Measurements from ENCODE around the gene PIK3CD.
"Not testable (repeated sequence)": the region's sequence is repeated elsewhere in the genome, so short reads cannot be mapped to it uniquely, and the experiment has no call there.

Gene PIK3CD

GRCh38 chr1:9746651-9747050 lies 95.1 kb downstream of the PIK3CD start:
- Mint-ChIP-seq H3K4me3 (no peak overlapping the region), H3K27ac (no peak overlapping the region), H3K36me3 (ENCODE audit: low read depth) (peaks cover 95% of the 10 kb centered on the region), H3K4me1 (ENCODE audit: low read depth) (no peaks in the 10 kb centered on the region), H3K27me3 (no peaks in the 10 kb centered on the region), H3K9me3 (no peaks in the 10 kb centered on the region)
- intact Hi-C loops (cut with micrococcal nuclease) = no loop called here

GRCh38 chr1:9748391-9748790 lies 96.9 kb downstream of the PIK3CD start:
- H3K4me1 Mint-ChIP-seq (ENCODE audit: low read depth); H3K4me3 Mint-ChIP-seq; H3K27ac Mint-ChIP-seq; H3K9me3 Mint-ChIP-seq; H3K27me3 Mint-ChIP-seq; intact Hi-C loops (cut with micrococcal nuclease): not testable (repeated sequence)
- peaks cover 95% of the 10 kb centered on the region for H3K36me3 Mint-ChIP-seq (ENCODE audit: low read depth)

GRCh38 chr1:9749361-9749760 lies 97.8 kb downstream of the PIK3CD start:
- Mint-ChIP-seq H3K36me3 (ENCODE audit: low read depth) (peaks cover 95% of the 10 kb centered on the region), H3K27me3 (no peaks in the 10 kb centered on the region), H3K4me1 (ENCODE audit: low read depth) (no peaks in the 10 kb centered on the region), H3K9me3 (no peaks in the 10 kb centered on the region), H3K27ac (no peak overlapping the region), H3K4me3 (no peak overlapping the region)
- intact Hi-C loops (cut with micrococcal nuclease) = no loop called here

- no peak overlapping the region for H3K27ac Mint-ChIP-seq
- H3K4me1 Mint-ChIP-seq (ENCODE audit: low read depth) = no peaks in the 10 kb centered on the region
- intact Hi-C loops (cut with micrococcal nuclease) = no loop called here
- H3K4me3 Mint-ChIP-seq = no peak overlapping the region
- peaks cover 84% of the 10 kb centered on the region for H3K36me3 Mint-ChIP-seq (ENCODE audit: low read depth)
- no peaks in the 10 kb centered on the region for H3K27me3 Mint-ChIP-seq
- no peaks in the 10 kb centered on the region for H3K9me3 Mint-ChIP-seq
Observed at GRCh38 chr1:9751971-9752370, 100.4 kb downstream of the PIK3CD start.

- H3K4me1 Mint-ChIP-seq (ENCODE audit: low read depth) = no peaks in the 10 kb centered on the region
- H3K9me3 Mint-ChIP-seq = no peaks in the 10 kb centered on the region
- no peak overlapping the region for H3K27ac Mint-ChIP-seq
- H3K4me3 Mint-ChIP-seq = no peak overlapping the region
- intact Hi-C loops (cut with micrococcal nuclease) = no loop called here
- no peaks in the 10 kb centered on the region for H3K27me3 Mint-ChIP-seq
- peaks cover 75% of the 10 kb centered on the region for H3K36me3 Mint-ChIP-seq (ENCODE audit: low read depth)
Observed at GRCh38 chr1:9753121-9753531, 101.6 kb downstream of the PIK3CD start.

- Mint-ChIP-seq H3K9me3 (no peaks in the 10 kb centered on the region), H3K27me3 (no peaks in the 10 kb centered on the region), H3K36me3 (ENCODE audit: low read depth) (peaks cover 52% of the 10 kb centered on the region), H3K4me1 (ENCODE audit: low read depth) (peaks cover 16% of the 10 kb centered on the region), H3K27ac (no peak overlapping the region), H3K4me3 (no peak overlapping the region)
- intact Hi-C loops (cut with micrococcal nuclease) = no loop called here
Observed at GRCh38 chr1:9755441-9755995, 104.0 kb downstream of the PIK3CD start.

- Mint-ChIP-seq H3K4me3 (no peak overlapping the region), H3K27ac (no peak overlapping the region), H3K4me1 (ENCODE audit: low read depth) (peaks cover 37% of the 10 kb centered on the region), H3K9me3 (no peaks in the 10 kb centered on the region), H3K36me3 (ENCODE audit: low read depth) (peaks cover 43% of the 10 kb centered on the region), H3K27me3 (no peaks in the 10 kb centered on the region)
- intact Hi-C loops (cut with micrococcal nuclease) = no loop called here
Observed at GRCh38 chr1:9758559-9759121, 107.1 kb downstream of the PIK3CD start.

GRCh38 chr1:9759939-9760338 lies 108.4 kb downstream of the PIK3CD start:
- no peak overlapping the region for H3K27ac Mint-ChIP-seq
- H3K4me1 Mint-ChIP-seq (ENCODE audit: low read depth) = peaks cover 46% of the 10 kb centered on the region
- H3K9me3 Mint-ChIP-seq = no peaks in the 10 kb centered on the region
- peaks cover 35% of the 10 kb centered on the region for H3K36me3 Mint-ChIP-seq (ENCODE audit: low read depth)
- no peaks in the 10 kb centered on the region for H3K27me3 Mint-ChIP-seq
- intact Hi-C loops (cut with micrococcal nuclease) = no loop called here
- no peak overlapping the region for H3K4me3 Mint-ChIP-seq

- Mint-ChIP-seq H3K9me3 (no peaks in the 10 kb centered on the region), H3K4me1 (ENCODE audit: low read depth) (peaks cover 47% of the 10 kb centered on the region), H3K36me3 (ENCODE audit: low read depth) (peaks cover 27% of the 10 kb centered on the region), H3K27me3 (no peaks in the 10 kb centered on the region), H3K27ac (no peak overlapping the region), H3K4me3 (no peak overlapping the region)
- intact Hi-C loops (cut with micrococcal nuclease) = no loop called here
Observed at GRCh38 chr1:9760824-9761223, 109.3 kb downstream of the PIK3CD start.

GRCh38 chr1:9761855-9762254 lies 110.3 kb downstream of the PIK3CD start:
- Mint-ChIP-seq H3K4me1 (ENCODE audit: low read depth) (peaks cover 47% of the 10 kb centered on the region), H3K9me3 (no peaks in the 10 kb centered on the region), H3K36me3 (ENCODE audit: low read depth) (peaks cover 27% of the 10 kb centered on the region), H3K27ac (no peak overlapping the region), H3K4me3 (no peak overlapping the region), H3K27me3 (no peaks in the 10 kb centered on the region)
- intact Hi-C loops (cut with micrococcal nuclease) = no loop called here

GRCh38 chr1:9762446-9762845 lies 110.9 kb downstream of the PIK3CD start:
- intact Hi-C loops (cut with micrococcal nuclease); H3K4me3 Mint-ChIP-seq; H3K27ac Mint-ChIP-seq; H3K27me3 Mint-ChIP-seq; H3K9me3 Mint-ChIP-seq: not testable (repeated sequence)
- Mint-ChIP-seq H3K36me3 (ENCODE audit: low read depth) (peaks cover 27% of the 10 kb centered on the region), H3K4me1 (ENCODE audit: low read depth) (peaks cover 47% of the 10 kb centered on the region)

GRCh38 chr1:9763914-9764313 lies 112.4 kb downstream of the PIK3CD start:
- peaks cover 44% of the 10 kb centered on the region for H3K4me1 Mint-ChIP-seq (ENCODE audit: low read depth)
- intact Hi-C loops (cut with micrococcal nuclease) = no loop called here

GRCh38 chr1:9764550-9764949 lies 113.0 kb downstream of the PIK3CD start:
- intact Hi-C loops (cut with micrococcal nuclease) = no loop called here

More at GRCh38 chr1:9763914-9764313, 112.4 kb downstream of the PIK3CD start:
- H3K4me3 Mint-ChIP-seq = no peak overlapping the region
- no peaks in the 10 kb centered on the region for H3K27me3 Mint-ChIP-seq
- H3K9me3 Mint-ChIP-seq = no peaks in the 10 kb centered on the region
- H3K36me3 Mint-ChIP-seq (ENCODE audit: low read depth) = peaks cover 27% of the 10 kb centered on the region
- no peak overlapping the region for H3K27ac Mint-ChIP-seq

GRCh38 chr1:9766759-9767442 lies 115.4 kb downstream of the PIK3CD start:
- H3K27ac Mint-ChIP-seq = no peak overlapping the region
- intact Hi-C loops (cut with micrococcal nuclease) = no loop called here
- peaks cover 25% of the 10 kb centered on the region for H3K4me1 Mint-ChIP-seq (ENCODE audit: low read depth)
- H3K4me3 Mint-ChIP-seq = no peak overlapping the region
- peaks cover 42% of the 10 kb centered on the region for H3K36me3 Mint-ChIP-seq (ENCODE audit: low read depth)
- H3K9me3 Mint-ChIP-seq = no peaks in the 10 kb centered on the region
- no peaks in the 10 kb centered on the region for H3K27me3 Mint-ChIP-seq

More at GRCh38 chr1:9764550-9764949, 113.0 kb downstream of the PIK3CD start:
- Mint-ChIP-seq H3K4me1 (ENCODE audit: low read depth) (peaks cover 44% of the 10 kb centered on the region), H3K27me3 (no peaks in the 10 kb centered on the region), H3K4me3 (no peak overlapping the region), H3K9me3 (no peaks in the 10 kb centered on the region), H3K27ac (no peak overlapping the region), H3K36me3 (ENCODE audit: low read depth) (peaks cover 31% of the 10 kb centered on the region)

Measured in dendritic cell treated with granulocyte-macrophage colony-stimulating factor and Interleukin-4, amounts not matched to agents 40 ng/mL and 50 ng/mL, for 4 days (primary cell).